IPS-20b (cell line): ENCODE measurements around the gene LIPM.

ENCODE experiments used
- H3K27ac ChIP-seq: one replicate; pipeline ENCODE4 v1.5.1; 2013; ENCODE audit warnings: low read length
- H3K27me3 ChIP-seq: 2 replicates; pipeline ENCODE4 v1.6.1; 2013; ENCODE audit warnings: mild to moderate bottlenecking, low read length, inconsistent platforms; ENCODE audit not compliant: insufficient read depth
- H3K36me3 ChIP-seq: 2 replicates; pipeline ENCODE4 v1.6.1; 2013; ENCODE audit warnings: low read depth, mild to moderate bottlenecking, inconsistent platforms, low read length, moderate library complexity; ENCODE audit not compliant: insufficient read depth
- H3K4me1 ChIP-seq: 2 replicates; pipeline ENCODE4 v1.6.1; 2013; ENCODE audit warnings: mild to moderate bottlenecking, control low read depth, inconsistent platforms, low read length, moderate library complexity; ENCODE audit not compliant: insufficient read depth
- H3K4me3 ChIP-seq: 2 replicates; pipeline ENCODE4 v1.5.1; 2013; ENCODE audit warnings: mild to moderate bottlenecking, low read length, inconsistent platforms
- H3K9ac ChIP-seq: 2 replicates; pipeline ENCODE4 v1.6.1; 2013; ENCODE audit warnings: low read depth, mild to moderate bottlenecking, inconsistent platforms, low read length, moderate library complexity
- H3K9me3 ChIP-seq: 2 replicates; pipeline ENCODE4 v1.6.1; 2013; ENCODE audit warnings: mild to moderate bottlenecking, low read depth, low read length, inconsistent platforms; ENCODE audit not compliant: insufficient read depth

Gene LIPM

GRCh38 chr10:88861036-88861435 is 58.5 kb downstream of the LIPM start:
- no peak overlapping the region for H3K4me3 ChIP-seq
- no peaks in the 10 kb centered on the region for H3K27me3 ChIP-seq
- H3K4me1 ChIP-seq = no peaks in the 10 kb centered on the region
- H3K36me3 ChIP-seq = no peaks in the 10 kb centered on the region
- H3K9ac ChIP-seq = no peak overlapping the region
- H3K27ac ChIP-seq = no peak overlapping the region
- no peaks in the 10 kb centered on the region for H3K9me3 ChIP-seq

- peaks cover 4% of the 10 kb centered on the region; the same call in 1 of the 2 replicates for H3K4me1 ChIP-seq
- no peaks in the 10 kb centered on the region for H3K9me3 ChIP-seq
- H3K27ac ChIP-seq = no peak overlapping the region
- H3K9ac ChIP-seq = no peak overlapping the region
- no peaks in the 10 kb centered on the region for H3K27me3 ChIP-seq
- no peaks in the 10 kb centered on the region for H3K36me3 ChIP-seq
- H3K4me3 ChIP-seq = no peak overlapping the region
Observed at GRCh38 chr10:88865281-88865876, 62.8 kb downstream of the LIPM start.

DNA sequence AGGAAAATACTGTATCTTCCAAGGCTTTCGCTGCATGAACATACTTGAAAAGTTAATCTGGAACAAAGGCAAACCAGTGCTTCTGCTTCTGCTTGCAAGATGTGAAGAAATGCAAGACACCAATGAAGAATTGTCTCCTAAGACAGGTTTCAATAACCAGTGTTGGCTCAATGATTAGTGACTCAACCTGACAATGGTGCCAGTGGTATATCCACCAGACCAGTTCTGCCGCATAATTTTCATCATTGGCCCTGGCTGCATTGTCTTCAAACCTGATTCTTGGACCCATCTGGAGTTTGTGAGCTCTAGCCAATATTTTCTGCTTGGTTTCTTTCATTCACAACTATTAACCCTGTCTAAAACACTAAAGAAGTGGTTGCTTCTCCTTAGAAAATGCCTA is 63.9 kb downstream of the LIPM start:
- H3K9ac ChIP-seq = no peak overlapping the region
- no peaks in the 10 kb centered on the region for H3K36me3 ChIP-seq
- no peak overlapping the region for H3K27ac ChIP-seq
- H3K9me3 ChIP-seq = no peaks in the 10 kb centered on the region
- H3K27me3 ChIP-seq = no peaks in the 10 kb centered on the region
- no peak overlapping the region for H3K4me3 ChIP-seq
- peaks cover 4% of the 10 kb centered on the region; the same call in 1 of the 2 replicates for H3K4me1 ChIP-seq

- no peaks in the 10 kb centered on the region for H3K9me3 ChIP-seq
- H3K4me1 ChIP-seq = peaks cover 4% of the 10 kb centered on the region; the same call in 1 of the 2 replicates
- no peak overlapping the region for H3K27ac ChIP-seq
- no peaks in the 10 kb centered on the region for H3K27me3 ChIP-seq
- no peak overlapping the region for H3K9ac ChIP-seq
- H3K4me3 ChIP-seq = no peak overlapping the region
- H3K36me3 ChIP-seq = no peaks in the 10 kb centered on the region
Observed at GRCh38 chr10:88870089-88870488, 67.6 kb downstream of the LIPM start.
